Stimulated activated CD4-positive, alpha-beta T cell treated with anti-CD3 and anti-CD28 coated beads, Interleukin-15, amount 100 ng/mL, for 1 hour (primary cell): Measurements from ENCODE around the gene SLC9A9.

Source experiments
- DNase-seq, 2 donors: peaks; one replicate each; pipeline ENCODE4 v3.0.0-alpha.2; 2020; ENCODE audit warnings: low read depth in 1 of 2, low spot score in 1 of 2

SLC9A9 gene

GRCh38 chr3:143267989-143268388 is 580.3 kb downstream of the SLC9A9 start:
- no peak for DNase-seq

DNA sequence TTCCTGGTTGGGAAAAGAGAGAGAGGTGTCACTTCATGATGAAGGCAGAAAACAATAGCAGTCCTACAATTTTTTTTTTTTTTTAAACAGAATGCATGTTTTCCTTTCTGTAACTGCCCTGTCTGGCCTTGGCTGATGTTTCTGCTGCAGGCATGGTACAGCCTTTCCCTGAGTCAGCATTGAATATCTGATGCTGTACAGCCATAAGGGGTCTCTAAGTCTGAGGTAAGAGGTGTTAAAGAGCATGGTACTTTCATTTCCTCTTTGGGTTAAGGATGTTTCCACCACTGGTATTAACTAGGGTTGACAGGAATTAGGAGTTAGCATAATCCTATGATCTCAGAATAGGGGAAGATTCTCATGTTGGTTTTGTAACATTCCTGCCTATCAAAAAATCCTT is 581.3 kb downstream of the SLC9A9 start:
- no peak for DNase-seq

DNA sequence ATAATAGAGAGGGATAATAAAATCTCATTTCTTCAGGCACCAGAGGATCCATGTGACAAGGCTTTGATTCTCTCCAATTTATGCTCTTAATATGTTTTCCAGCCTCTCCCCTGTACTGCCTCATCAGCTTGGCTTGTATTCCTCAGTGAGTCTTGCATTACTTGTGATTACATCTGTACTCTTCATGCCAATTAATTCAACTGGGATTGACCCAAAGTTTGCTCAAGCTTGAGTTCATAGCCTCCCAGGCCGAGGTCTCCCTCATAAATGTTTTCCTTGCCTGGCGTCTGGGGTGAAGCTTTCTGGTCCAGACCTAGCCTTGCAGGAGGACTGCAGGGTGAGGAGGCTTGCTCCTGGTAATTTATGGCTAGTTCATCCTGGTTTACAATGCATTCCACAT is 581.8 kb downstream of the SLC9A9 start:
- no peak for DNase-seq

DNA sequence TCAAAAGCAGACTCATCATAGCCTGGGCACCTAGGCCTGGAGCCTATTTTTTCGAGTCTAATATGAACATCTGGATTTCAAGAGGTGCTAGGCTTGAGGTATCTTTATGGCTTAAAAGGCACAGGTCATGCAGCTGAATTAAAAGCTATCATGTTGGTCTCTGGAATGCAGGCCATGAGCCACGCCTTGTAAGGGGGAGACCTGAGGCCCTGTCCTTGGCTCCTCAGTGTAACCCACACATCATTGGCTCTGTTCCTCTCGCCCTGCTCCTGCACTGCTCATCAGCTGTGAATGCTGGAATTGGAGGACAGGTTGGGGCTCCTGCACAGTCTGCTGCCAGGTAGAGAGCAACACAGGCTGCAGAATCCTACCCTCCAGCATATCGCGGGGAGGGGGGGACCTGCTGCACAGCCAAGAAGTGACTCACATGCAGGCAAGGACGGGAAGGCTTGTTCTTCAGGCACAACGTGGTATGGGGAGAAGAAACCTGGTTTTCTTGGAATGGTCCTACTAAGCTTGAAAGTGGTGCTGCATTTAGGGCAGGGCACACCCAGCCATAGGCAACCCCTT is 582.7 kb downstream of the SLC9A9 start:
- no peak for DNase-seq

- DNase-seq: no peak
Observed at GRCh38 chr3:143263852-143264513, 584.3 kb downstream of the SLC9A9 start.

DNA sequence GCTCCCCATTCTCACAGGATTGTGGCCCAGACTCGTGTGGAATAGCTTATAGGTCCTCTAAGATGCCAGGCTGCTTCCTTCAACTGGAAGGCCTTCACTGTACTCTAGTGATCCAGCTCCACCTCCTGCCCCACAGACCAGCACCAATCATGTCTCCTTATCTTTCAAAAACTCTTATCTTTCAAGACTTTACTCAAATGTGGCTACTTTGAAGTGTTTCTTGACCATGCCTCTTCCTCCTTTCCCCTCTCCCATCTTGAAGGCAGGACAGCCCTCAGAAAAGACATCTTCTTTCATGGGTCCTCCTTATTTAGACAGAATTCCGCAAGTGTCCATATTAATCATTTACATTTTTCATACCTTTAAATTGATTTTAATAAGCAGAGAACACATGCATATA is 586.4 kb downstream of the SLC9A9 start:
- no peak for DNase-seq

- no peak for DNase-seq
Observed at GRCh38 chr3:143258692-143259091, 589.6 kb downstream of the SLC9A9 start.

DNA sequence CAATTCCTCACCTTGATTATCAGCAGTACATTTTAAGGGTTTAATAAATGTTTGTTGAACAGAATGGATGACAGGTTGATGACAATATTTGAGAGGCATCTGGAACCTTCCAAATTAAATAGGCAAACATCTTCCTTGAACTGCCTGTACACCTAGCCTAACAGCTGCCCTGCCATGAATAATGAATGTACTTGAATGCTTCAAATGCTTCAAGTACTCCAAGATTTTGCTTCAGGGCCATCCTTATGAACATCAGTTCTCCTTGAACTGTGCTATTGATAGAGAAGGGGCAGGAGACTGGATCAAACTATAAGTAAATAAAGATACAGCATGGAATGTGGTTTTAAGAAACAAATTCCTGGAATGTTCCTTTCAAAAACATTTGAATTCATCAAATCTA is 591.9 kb downstream of the SLC9A9 start:
- DNase-seq: no peak

GRCh38 chr3:143255739-143256138 is 592.5 kb downstream of the SLC9A9 start:
- DNase-seq: no peak

DNA sequence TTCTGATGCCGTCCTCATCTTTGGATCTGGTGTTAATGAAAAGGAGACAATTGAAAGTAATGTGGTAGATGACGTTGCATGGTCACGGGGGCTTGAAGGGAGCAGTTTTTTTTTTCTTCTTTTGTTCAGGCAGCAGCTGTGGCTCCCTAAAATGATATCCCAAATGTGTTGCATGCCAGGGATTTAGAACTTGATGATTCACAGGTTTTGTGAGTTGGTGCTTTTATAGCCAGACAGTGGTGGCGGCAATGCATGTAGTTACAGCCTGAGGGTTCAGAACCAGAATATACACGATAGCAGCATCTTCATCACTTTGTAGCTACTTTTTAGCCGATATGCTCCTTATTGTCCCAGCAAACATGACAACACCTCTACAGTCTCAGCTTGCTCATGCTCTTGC is 595.3 kb downstream of the SLC9A9 start:
- DNase-seq: no peak

- no peak for DNase-seq
Observed at GRCh38 chr3:143249014-143249413, 599.3 kb downstream of the SLC9A9 start.

DNA sequence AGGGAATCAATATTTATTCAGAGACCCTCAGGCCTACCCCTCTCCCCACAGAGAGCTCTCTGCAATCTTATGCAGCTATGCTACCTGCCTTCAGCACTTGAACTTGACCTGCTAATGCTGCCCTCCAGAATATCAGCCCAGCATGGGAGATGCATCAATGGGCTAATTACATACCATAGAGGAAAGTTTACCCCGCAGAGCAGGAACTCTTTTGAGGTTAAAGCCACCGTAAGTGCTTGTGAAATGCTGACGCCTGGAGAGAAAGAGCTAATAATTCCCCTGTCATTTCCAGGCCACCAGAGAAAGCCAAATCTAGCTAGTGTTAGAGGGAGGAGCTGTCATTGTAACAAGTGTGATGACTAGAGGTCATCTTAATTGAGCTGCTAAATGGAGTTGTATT is 601.2 kb downstream of the SLC9A9 start:
- DNase-seq: no peak

GRCh38 chr3:143245692-143246091 is 602.6 kb downstream of the SLC9A9 start:
- no peak for DNase-seq

- DNase-seq: no peak
Observed at GRCh38 chr3:143244516-143245063, 603.7 kb downstream of the SLC9A9 start.

GRCh38 chr3:143243686-143244085 is 604.6 kb downstream of the SLC9A9 start:
- DNase-seq: no peak

DNA sequence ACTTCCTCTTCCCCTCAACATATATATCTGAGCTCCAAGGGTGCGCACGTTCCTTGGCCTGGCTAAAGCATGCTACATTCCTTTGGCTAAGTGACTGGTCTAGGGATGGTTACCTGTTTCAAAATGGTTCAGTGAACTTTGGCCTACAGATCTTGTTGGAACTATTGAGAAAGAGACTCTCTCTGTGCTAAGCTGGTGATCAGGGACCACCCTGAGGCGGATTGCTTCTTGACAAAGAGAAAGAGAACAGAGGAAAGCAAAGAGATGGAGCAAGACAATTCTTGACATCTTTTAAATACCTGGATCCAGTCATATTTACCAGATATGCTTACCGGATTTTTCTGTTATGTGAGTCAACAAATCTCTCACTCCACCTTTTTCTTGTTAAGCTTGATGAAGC is 605.6 kb downstream of the SLC9A9 start:
- no peak for DNase-seq

DNA sequence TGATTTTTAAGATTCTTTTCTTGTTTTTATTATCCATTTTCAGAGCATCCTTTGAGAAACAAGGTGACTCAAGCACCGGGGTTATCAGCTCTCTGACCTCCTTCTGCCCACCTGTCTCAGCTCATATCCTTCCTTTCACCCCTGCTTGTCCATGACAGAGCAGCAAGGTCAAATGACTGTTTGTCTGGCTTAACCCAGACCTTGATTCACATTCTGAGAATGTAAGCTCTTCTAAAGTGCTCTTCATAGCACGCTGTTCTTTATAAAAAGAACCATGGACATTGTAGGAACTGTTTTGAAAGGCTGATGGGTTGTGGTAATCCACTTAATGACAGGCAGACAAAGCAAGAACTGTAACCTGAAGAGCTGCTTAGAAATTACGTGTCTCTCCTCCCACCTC is 606.2 kb downstream of the SLC9A9 start:
- DNase-seq: no peak

DNA sequence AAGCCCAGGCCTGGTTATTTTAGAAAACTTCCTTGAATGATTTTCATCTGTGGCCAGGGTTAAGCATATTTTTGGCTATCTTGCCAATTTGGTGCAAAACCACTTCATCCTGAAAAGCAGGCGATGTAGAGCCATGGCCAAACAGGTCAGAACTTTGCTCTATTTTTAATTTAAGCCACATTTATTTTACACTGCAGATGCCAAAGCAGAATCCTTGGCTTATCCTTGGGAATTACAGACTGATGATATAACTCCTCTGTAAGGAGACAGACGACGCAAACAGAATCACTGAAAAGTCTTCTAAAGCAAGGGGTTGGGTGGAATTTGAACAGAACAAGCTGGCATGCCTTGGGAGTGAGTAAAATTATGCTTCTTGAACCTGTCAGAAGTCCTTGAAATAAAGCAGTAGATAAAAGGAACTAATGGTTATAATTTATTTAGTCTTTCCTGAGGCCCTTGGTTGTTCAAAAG is 606.8 kb downstream of the SLC9A9 start:
- no peak for DNase-seq

- no peak for DNase-seq
Observed at GRCh38 chr3:143240886-143241285, 607.4 kb downstream of the SLC9A9 start.

- no peak for DNase-seq
Observed at GRCh38 chr3:143239031-143239430, 609.2 kb downstream of the SLC9A9 start.

DNA sequence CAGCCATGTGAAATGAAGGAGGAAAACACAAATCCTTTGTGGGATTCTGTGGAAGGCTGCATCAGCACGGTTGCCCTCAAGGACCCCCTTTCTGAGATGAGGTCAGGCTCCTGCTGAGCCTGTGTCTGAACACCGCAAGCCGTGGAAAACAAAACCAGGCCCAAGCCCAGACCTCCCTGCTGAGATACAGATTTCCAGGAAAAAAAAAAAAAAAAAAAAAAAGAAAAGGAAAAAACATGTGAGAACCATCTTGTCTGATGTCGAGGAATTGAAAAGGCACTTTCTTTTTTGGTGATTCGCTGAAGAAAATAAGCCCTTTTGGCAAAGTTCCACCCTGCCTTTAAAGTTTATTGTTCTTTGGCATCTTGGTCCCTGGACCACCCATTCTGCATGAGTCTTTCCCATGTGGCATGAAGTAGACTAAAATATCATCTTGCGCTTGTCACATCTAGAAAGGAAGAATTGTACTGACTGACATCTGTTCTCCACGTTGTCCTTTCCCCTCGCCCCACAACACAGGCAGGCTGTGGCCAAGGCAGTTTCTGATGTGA is 611.1 kb downstream of the SLC9A9 start:
- DNase-seq: no peak

GRCh38 chr3:143236226-143236964 is 611.9 kb downstream of the SLC9A9 start:
- DNase-seq: no peak
